OCI-LY7 (cell line): ENCODE data around the gene GMDS. TPM values are rescaled to one million over a fixed set of nuclear protein-coding genes. Genes with fewer than 3 reads are reported as not detected.

Experiments used
- BruUV-seq: library from RNA; stranded (reverse); fragments of 400-500 nt; replicated peaks from 2 replicates; lab custom pipeline; 2021; lab: Mats Ljungman, UMichigan
- CTCF ChIA-PET: fragments of 300-600 bp; sonication (Branson Sonifier 250); formaldehyde crosslinking; loops from one replicate; lab custom pipeline; 2022; ENCODE audit warnings: antibody characterized with exemption; ENCODE audit not compliant: unreplicated experiment; lab: Charles Lee
- POLR2A ChIA-PET: fragments of 300-600 bp; sonication (Branson Sonifier 250); formaldehyde crosslinking; loops from one replicate; lab custom pipeline; 2022; ENCODE audit warnings: antibody characterized with exemption; lab: Charles Lee
- DNase-seq: peaks from one replicate; pipeline ENCODE4 v3.0.0-alpha.2; 2015; ENCODE audit warnings: low spot score
- H2AFZ ChIP-seq: fragments of 200-600 bp; sonication (generic), shearing (Covaris generic); 2 replicates; pipeline ENCODE4 v1.6.1; 2014; ENCODE audit warnings: mild to moderate bottlenecking, antibody characterized with exemption, low read length, moderate library complexity
- H3K27ac ChIP-seq: fragments of 200-600 bp; sonication (generic); 2 replicates; pipeline ENCODE4 v1.5.1; 2014; ENCODE audit warnings: mixed run types, low read depth, mild to moderate bottlenecking, moderate library complexity, low read length, inconsistent platforms; ENCODE audit not compliant: poor library complexity, severe bottlenecking
- H3K36me3 ChIP-seq: fragments of 200-600 bp; sonication (generic); 2 replicates; pipeline ENCODE4 v1.6.1; 2014; ENCODE audit warnings: mild to moderate bottlenecking, antibody characterized with exemption, low read length, moderate library complexity, mixed read lengths; ENCODE audit not compliant: insufficient read depth
- H3K4me1 ChIP-seq: fragments of 200-600 bp; sonication (generic); 2 replicates; pipeline ENCODE4 v1.5.1; 2014; ENCODE audit warnings: mild to moderate bottlenecking, low read length; ENCODE audit not compliant: insufficient read depth, poor library complexity, severe bottlenecking
- H3K4me2 ChIP-seq: fragments of 200-600 bp; sonication (generic); 2 replicates; pipeline ENCODE4 v1.6.1; 2014; ENCODE audit warnings: mild to moderate bottlenecking, low read length
- H3K4me3 ChIP-seq: fragments of 200-600 bp; sonication (generic); 2 replicates; pipeline ENCODE4 v1.5.1; 2014; ENCODE audit warnings: mild to moderate bottlenecking, low read depth, low read length; ENCODE audit not compliant: poor library complexity, severe bottlenecking
- H3K79me2 ChIP-seq: fragments of 200-600 bp; sonication (generic); 2 replicates; pipeline ENCODE4 v1.6.1; 2016; ENCODE audit warnings: low read depth, mild to moderate bottlenecking, low read length, moderate library complexity, mixed read lengths; ENCODE audit not compliant: insufficient read depth
- H3K9me2 ChIP-seq: fragments of 200-600 bp; sonication (generic); 2 replicates; pipeline ENCODE4 v1.6.1; 2016; ENCODE audit warnings: mild to moderate bottlenecking, low read length, mixed read lengths; ENCODE audit not compliant: insufficient read depth
- H3K9me3 ChIP-seq: fragments of 200-600 bp; sonication (generic); 2 replicates; pipeline ENCODE4 v1.6.1; 2014; ENCODE audit warnings: mild to moderate bottlenecking, mixed run types, low read length, mixed read lengths
- H4K20me1 ChIP-seq: fragments of 200-600 bp; sonication (generic); 2 replicates; pipeline ENCODE4 v1.6.1; 2014; ENCODE audit warnings: mild to moderate bottlenecking, antibody characterized with exemption, low read length, moderate library complexity, mixed read lengths; ENCODE audit not compliant: insufficient read depth
- CTCF ChIP-seq: fragments of 200-600 bp; sonication (generic); conservative IDR thresholded peaks from 2 replicates; pipeline ENCODE4 v1.5.1; 2014; ENCODE audit warnings: mild to moderate bottlenecking, antibody characterized with exemption, low read length, moderate library complexity, mixed read lengths
- EZH2phosphoT487 ChIP-seq: fragments of 200-600 bp; sonication (generic); IDR thresholded peaks from 2 replicates; pipeline ENCODE4 v1.6.1; 2018; ENCODE audit warnings: low read depth, borderline replicate concordance, mild to moderate bottlenecking, mixed run types, antibody characterized with exemption, low read length, moderate library complexity, mixed read lengths
- intact Hi-C: fragments of 100-400 bp; cut with micrococcal nuclease; formaldehyde crosslinking; loops from one replicate; pipeline ENCODE4 v1.10.0; 2022; ENCODE audit not compliant: unreplicated experiment
- total RNA-seq, 2 experiments: library from RNA; depleted of rRNA in 1 of 2; stranded (reverse); fragments of >200 nt in 1 of 2; shearing (Covaris generic) in 1 of 2; gene quantifications; 2 replicates each; pipeline ENCODE4 v1.2.3, GENCODE V29; 2014 to 2022

The GMDS gene
- total RNA-seq, 2 experiments from 2014 or later = 9.9 to 26.8 TPM

GRCh38 chr6:1613688-1614447 lies 631.5 kb downstream of the GMDS start:
- 0 out of 2 replicates have a peak, but pooled peaks cover 3% of the 10 kb centered on the region for H4K20me1 ChIP-seq
- DNase-seq = no peak
- no peaks in the 10 kb centered on the region for H3K36me3 ChIP-seq
- no peak for TF ChIP-seq CTCF
- no peak for TF ChIP-seq EZH2phosphoT487
- H3K9me2 ChIP-seq = no peaks in the 10 kb centered on the region
- H3K79me2 ChIP-seq = no peaks in the 10 kb centered on the region
- ChIA-PET CTCF (no interaction called here), POLR2A (interaction anchor here (0.7 kb wide), 1 partner anchor 320 kb away, joined by 3 read pairs; no protein-coding TSS in a partner anchor)
- no peak overlapping the region for H3K4me2 ChIP-seq
- H3K4me1 ChIP-seq = no peaks in the 10 kb centered on the region
- H3K9me3 ChIP-seq = no peaks in the 10 kb centered on the region
- intact Hi-C loops = no loop called here
- H3K4me3 ChIP-seq = no peak overlapping the region
- no TSS peak for BruUV-seq
- H3K27ac ChIP-seq = no peak overlapping the region
- H2AFZ ChIP-seq = no peak overlapping the region

- no TSS peak for BruUV-seq
- POLR2A ChIA-PET = interaction anchor here (0.6 kb wide), 1 partner anchor 17 kb away, joined by 3 read pairs; no protein-coding TSS in a partner anchor
- no peaks in the 10 kb centered on the region for H3K9me3 ChIP-seq
- H3K79me2 ChIP-seq = no peaks in the 10 kb centered on the region
- no peak overlapping the region for H3K27ac ChIP-seq
- H3K9me2 ChIP-seq = no peaks in the 10 kb centered on the region
- no peak overlapping the region for H3K4me2 ChIP-seq
- intact Hi-C loops = no loop called here
- no peak for DNase-seq
- H3K4me3 ChIP-seq = no peak overlapping the region
- no peaks in the 10 kb centered on the region for H3K4me1 ChIP-seq
- TF ChIP-seq EZH2phosphoT487 (no peak), CTCF (no peak)
- H2AFZ ChIP-seq = no peak overlapping the region
- CTCF ChIA-PET = no interaction called here
- 0 out of 2 replicates have a peak, but pooled peaks cover 3% of the 10 kb centered on the region for H4K20me1 ChIP-seq
- H3K36me3 ChIP-seq = no peaks in the 10 kb centered on the region
Measured at GRCh38 chr6:1613346-1613687, 632.1 kb downstream of the GMDS start.

GRCh38 chr6:1612974-1613306 lies 632.5 kb downstream of the GMDS start:
- BruUV-seq = no TSS peak
- DNase-seq = no peak
- H4K20me1 ChIP-seq = 0 out of 2 replicates have a peak, but pooled peaks cover 3% of the 10 kb centered on the region
- no peaks in the 10 kb centered on the region for H3K4me1 ChIP-seq
- H3K79me2 ChIP-seq = no peaks in the 10 kb centered on the region
- H2AFZ ChIP-seq = no peak overlapping the region
- no peak overlapping the region for H3K4me2 ChIP-seq
- TF ChIP-seq EZH2phosphoT487 = peak; percentile 89; the same call in 1 of the 2 replicates
- no peak for TF ChIP-seq CTCF
- ChIA-PET POLR2A (interaction anchor here (0.6 kb wide), 1 partner anchor 16 kb away, joined by 3 read pairs; no protein-coding TSS in a partner anchor), CTCF (no interaction called here)
- H3K9me2 ChIP-seq = no peaks in the 10 kb centered on the region
- H3K27ac ChIP-seq = no peak overlapping the region
- intact Hi-C loops = no loop called here
- H3K36me3 ChIP-seq = no peaks in the 10 kb centered on the region
- no peaks in the 10 kb centered on the region for H3K9me3 ChIP-seq
- H3K4me3 ChIP-seq = no peak overlapping the region
